GM18526 (cell line): ENCODE measurements around the gene GPS1.

Experiments used
- POLR2A ChIP-seq: IDR thresholded peaks from 3 replicates; pipeline ENCODE4 v1.6.1; 2011; ENCODE audit not compliant: insufficient read length; ENCODE audit errors: extremely low read depth

Gene GPS1

GRCh38 chr17:82055965-82056728, 4.4 kb downstream of the GPS1 start:
- no peak for TF ChIP-seq POLR2A

GRCh38 chr17:82056729-82057621, 5.3 kb downstream of the GPS1 start:
- no peak for TF ChIP-seq POLR2A

GRCh38 chr17:82058230-82058854, 6.6 kb downstream of the GPS1 start:
- TF ChIP-seq POLR2A, result no peak

GRCh38 chr17:82058855-82059249, 7.2 kb downstream of the GPS1 start:
- no peak for TF ChIP-seq POLR2A

GRCh38 chr17:82059272-82060000, 7.7 kb downstream of the GPS1 start:
- no peak for TF ChIP-seq POLR2A

- no peak for TF ChIP-seq POLR2A
Measured at GRCh38 chr17:82060001-82060380, 8.3 kb downstream of the GPS1 start.

- no peak for TF ChIP-seq POLR2A
Measured at GRCh38 chr17:82060614-82061013, 8.9 kb downstream of the GPS1 start.

GRCh38 chr17:82061047-82061925, 9.6 kb downstream of the GPS1 start:
- TF ChIP-seq POLR2A, result no peak

- TF ChIP-seq POLR2A, result no peak
Measured at GRCh38 chr17:82062076-82062983, 10.6 kb downstream of the GPS1 start.

GRCh38 chr17:82062984-82063368, 11.3 kb downstream of the GPS1 start:
- no peak for TF ChIP-seq POLR2A

GRCh38 chr17:82063424-82064415, 12.0 kb downstream of the GPS1 start:
- no peak for TF ChIP-seq POLR2A
